Right lobe of liver (tissue), 6 donors: ENCODE data around the gene BHLHE41. TPM values are rescaled to one million over a fixed set of nuclear protein-coding genes. Genes with fewer than 3 reads are reported as not detected.

Experiments
- ATAC-seq, 4 donors: fragments of 200-7000 bp; cut with Tn5 transposase; one replicate each; pipeline ENCODE4 v1.9.1; 2020; ENCODE audit warnings: mild to moderate bottlenecking in 4 of 4, moderate library complexity in 4 of 4
- DNase-seq, 3 donors: peaks; one replicate each; pipeline ENCODE4 v3.0.0-alpha.2; 2020
- H3K27ac ChIP-seq, 3 donors: fragments of 200-600 bp; one replicate each; pipeline ENCODE4 v1.8.0; 2022
- H3K27me3 ChIP-seq, 2 donors: fragments of 200-600 bp; one replicate each; pipeline ENCODE4 v1.8.0; 2022
- H3K36me3 ChIP-seq, 4 donors: fragments of 200-600 bp; sonication (generic) in 1 of 4; one replicate each; pipeline versions ENCODE4 v1.5.1 to v1.8.0; 2017 to 2022; ENCODE audit warnings: control low read depth in 1 of 4
- H3K4me1 ChIP-seq, 4 donors: fragments of 200-600 bp; sonication (generic) in 1 of 4; one replicate each; pipeline versions ENCODE4 v1.5.1 to v1.8.0; 2017 to 2022; ENCODE audit warnings: control low read depth in 1 of 4
- H3K4me3 ChIP-seq, 3 donors: fragments of 200-600 bp; one replicate each; pipeline ENCODE4 v1.8.0; 2022
- H3K9me3 ChIP-seq, 4 donors: fragments of 200-600 bp; sonication (generic) in 1 of 4; one replicate each; pipeline versions ENCODE4 v1.5.1 to v1.8.0; 2017 to 2022; ENCODE audit warnings: control low read depth in 1 of 4
- CTCF ChIP-seq, 4 donors: fragments of 200-600 bp in 3 of 4; fragments of 450-650 bp in 1 of 4; IDR thresholded peaks; one replicate each; pipeline versions ENCODE4 v1.5.1 to v1.8.0; 2016 to 2022; ENCODE audit warnings: antibody characterized with exemption in 4 of 4, mild to moderate bottlenecking in 2 of 4
- POLR2A ChIP-seq: fragments of 450-650 bp; IDR thresholded peaks from one replicate; pipeline ENCODE4 v1.6.1; 2017; ENCODE audit warnings: antibody characterized with exemption, mild to moderate bottlenecking
- WGBS: methylation state at CpG from one replicate; pipeline ENCODE4 v1.1.6; 2018; ENCODE audit warnings: low coverage, low lambda C conversion rate; ENCODE audit not compliant: insufficient coverage; ENCODE audit errors: missing lambda C conversion rate; 5-methylcytosine and 5-hydroxymethylcytosine counted together
- intact Hi-C, 2 donors: fragments of 100-400 bp; cut with DNase I; formaldehyde crosslinking; loops; one replicate each; pipeline versions ENCODE4 v1.11.2 to v1.14.1; 2022
- total RNA-seq, 6 experiments: library from RNA; depleted of rRNA in 2 of 6; stranded (reverse); fragments of >200 nt in 2 of 6; fragmentation: NEBNext Ultra II Directional in 3 of 6; extraction: Animal tissue kit (Norgen Biotek cat#: 25700) in 3 of 6; gene quantifications; one replicate each; pipeline versions ENCODE4 v1.1.0 to v1.2.4, GENCODE V29; 2016 to 2023
- donor health status: DM: no; HTN: yes; CAD: no.
- donor health status: DM: no; HTN: no; CAD: no.
- donor health status: DM: no; HTN: no; CAD: no.
- donor health status: DM: no; HTN: yes; CAD: no.
- donor health status: DM: no; HTN: yes; CAD: no.

The BHLHE41 gene
- total RNA-seq, 6 experiments from 2014 or later: 0.43 to 1.3 (median 0.84) TPM

GRCh38 chr12:26127404-26127803 is 2.6 kb upstream of the BHLHE41 start:
- H3K27me3 ChIP-seq: peaks cover 6 to 24% of the 10 kb centered on the region in 2 donors
- DNase-seq: no peak
- H3K27ac ChIP-seq: no peak overlapping the region
- H3K36me3 ChIP-seq: no peaks in the 10 kb centered on the region
- intact Hi-C loops: no loop called here
- H3K4me1 ChIP-seq: peaks cover 0 to 38% (median 3%) of the 10 kb centered on the region in 4 donors
- no peaks in the 10 kb centered on the region for H3K9me3 ChIP-seq
- H3K4me3 ChIP-seq: no peak overlapping the region
- WGBS: 45% methylated on average over 2 of the region's 2 CpGs
- TF ChIP-seq CTCF (IDR thresholded peaks at IDR 0.05) (no peak), POLR2A (no peak)
- ATAC-seq: no peak

GRCh38 chr12:26126340-26127284 is 1.8 kb upstream of the BHLHE41 start:
- peaks cover 6 to 28% of the 10 kb centered on the region in 2 donors for H3K27me3 ChIP-seq
- H3K9me3 ChIP-seq: no peaks in the 10 kb centered on the region
- no peaks in the 10 kb centered on the region for H3K36me3 ChIP-seq
- intact Hi-C loops: no loop called here
- peak overlapping the region in 2 of 3 donors; percentile 19 to 37 for H3K27ac ChIP-seq
- H3K4me1 ChIP-seq: peaks cover 0 to 43% (median 3%) of the 10 kb centered on the region in 4 donors
- peak; percentile 75 to 78 (median 78) for DNase-seq
- peak overlapping the region; percentile 39 to 57 (median 44) for H3K4me3 ChIP-seq
- no peak for TF ChIP-seq CTCF (IDR thresholded peaks at IDR 0.05)
- TF ChIP-seq POLR2A: no peak
- peak; percentile 59 to 78 (median 72) for ATAC-seq
- 6% methylated on average over 21 of the region's 60 CpGs for WGBS

- Histone ChIP-seq H3K27me3 (peaks cover 6 to 37% of the 10 kb centered on the region in 2 donors), H3K4me1 (peaks cover 0 to 43% (median 3%) of the 10 kb centered on the region in 4 donors), H3K27ac (peak overlapping the region; percentile 24 to 37 (median 25)), H3K4me3 (peak overlapping the region; percentile 39 to 57 (median 44)), H3K36me3 (no peaks in the 10 kb centered on the region), H3K9me3 (no peaks in the 10 kb centered on the region)
- TF ChIP-seq POLR2A: peak; percentile 50
- TF ChIP-seq CTCF (IDR thresholded peaks at IDR 0.05): no peak
- ATAC-seq: peak; percentile 80 to 85 (median 82)
- WGBS: 2% methylated on average over 33 of the region's 66 CpGs
- intact Hi-C loops: no loop called here
- DNase-seq: peak; percentile 73 to 81 (median 77)
These were observed 833 bp upstream of the BHLHE41 start for GRCh38 chr12:26125400-26126339.

GRCh38 chr12:26123482-26123980 is 1.3 kb downstream of the BHLHE41 start:
- intact Hi-C loops: no loop called here
- ATAC-seq: no peak
- no peak for TF ChIP-seq CTCF (IDR thresholded peaks at IDR 0.05)
- no peak for TF ChIP-seq POLR2A
- WGBS: 12% methylated on average over 5 of the region's 8 CpGs
- DNase-seq: no peak
- H3K27me3 ChIP-seq: peaks cover 6 to 47% of the 10 kb centered on the region in 2 donors
- H3K9me3 ChIP-seq: no peaks in the 10 kb centered on the region
- no peak overlapping the region for H3K27ac ChIP-seq
- H3K4me1 ChIP-seq: peaks cover 0 to 43% (median 3%) of the 10 kb centered on the region in 4 donors
- no peaks in the 10 kb centered on the region for H3K36me3 ChIP-seq
- H3K4me3 ChIP-seq: peak overlapping the region in 2 of 3 donors; percentile 37 to 45
